Measurements from ENCODE around the gene C11orf68.
A peak's percentile ranks its signal among the peaks of the same experiment; 100 is the strongest.

C11orf68 gene

GRCh38 chr11:65931773-65932557 lies 13.1 kb upstream of the C11orf68 start:
- DNase-seq: no peak
- Mint-ChIP-seq H3K4me1 (peaks cover 49% of the 10 kb centered on the region), H3K9me3 (no peaks in the 10 kb centered on the region), H3K36me3 (peaks cover 4% of the 10 kb centered on the region), H3K27me3 (no peaks in the 10 kb centered on the region), H3K4me3 (no peak overlapping the region), H3K27ac (no peak overlapping the region)
- CTCF ChIA-PET: interaction anchor here (1.1 to 3.9 kb wide), 4 partner anchors 10 to 73 kb away, joined by 3 to 21 read pairs (median 6); partner anchors contain the start of gene FIBP

- Mint-ChIP-seq H3K36me3 (peaks cover 6% of the 10 kb centered on the region), H3K9me3 (no peaks in the 10 kb centered on the region), H3K4me3 (peak overlapping the region; percentile 65), H3K27ac (peak overlapping the region; percentile 98), H3K27me3 (no peaks in the 10 kb centered on the region), H3K4me1 (peaks cover 56% of the 10 kb centered on the region)
- no peak for DNase-seq
- CTCF ChIA-PET: interaction anchor here (0.7 to 2.6 kb wide), 4 partner anchors 11 to 43 kb away, joined by 3 to 10 read pairs (median 6); partner anchors contain the start of genes CCDC85B and FIBP
Measured at GRCh38 chr11:65928667-65929066, 9.8 kb upstream of the C11orf68 start.

DNA sequence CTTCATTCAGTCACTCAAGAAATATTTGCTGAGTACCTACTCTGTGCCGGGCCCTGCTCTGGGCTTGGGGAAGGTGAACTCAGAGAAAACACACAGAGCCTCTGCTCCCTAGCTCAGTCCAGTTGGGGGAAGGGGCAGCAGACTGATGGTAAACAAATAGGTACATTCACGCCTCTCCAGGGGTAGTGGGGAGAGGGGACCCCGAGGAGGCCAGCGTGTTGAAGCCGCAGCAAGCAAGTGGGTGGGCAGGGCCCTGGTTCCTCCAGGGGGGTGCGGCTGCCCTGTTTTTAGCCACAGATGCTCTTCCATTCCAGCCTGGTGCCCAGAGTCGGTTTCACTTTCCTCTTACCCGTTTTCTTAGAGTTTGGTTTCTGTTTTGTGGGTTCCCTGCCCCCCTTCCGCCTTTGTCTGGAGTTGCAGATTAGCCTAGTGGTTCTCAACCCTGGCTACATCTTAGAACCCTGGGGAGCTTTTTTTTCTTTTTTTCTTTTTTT lies 9.1 kb upstream of the C11orf68 start:
- CTCF ChIA-PET: interaction anchor here (0.7 to 2.6 kb wide), 6 partner anchors 10 to 43 kb away, joined by 3 to 10 read pairs (median 3); partner anchors contain the start of genes CCDC85B and FIBP
- Mint-ChIP-seq H3K4me1 (peaks cover 60% of the 10 kb centered on the region), H3K9me3 (no peaks in the 10 kb centered on the region), H3K27ac (peak overlapping the region; percentile 98), H3K36me3 (peaks cover 11% of the 10 kb centered on the region), H3K27me3 (no peaks in the 10 kb centered on the region), H3K4me3 (peak overlapping the region; percentile 65)
- DNase-seq: peak; percentile 92

GRCh38 chr11:65925397-65925796 lies 6.5 kb upstream of the C11orf68 start:
- CTCF ChIA-PET: no interaction called here
- peak overlapping the region; percentile 15 for H3K27ac Mint-ChIP-seq
- H3K4me3 Mint-ChIP-seq: no peak overlapping the region
- H3K27me3 Mint-ChIP-seq: no peaks in the 10 kb centered on the region
- peaks cover 59% of the 10 kb centered on the region for H3K4me1 Mint-ChIP-seq
- H3K36me3 Mint-ChIP-seq: peaks cover 24% of the 10 kb centered on the region
- no peak for DNase-seq
- H3K9me3 Mint-ChIP-seq: no peaks in the 10 kb centered on the region

DNA sequence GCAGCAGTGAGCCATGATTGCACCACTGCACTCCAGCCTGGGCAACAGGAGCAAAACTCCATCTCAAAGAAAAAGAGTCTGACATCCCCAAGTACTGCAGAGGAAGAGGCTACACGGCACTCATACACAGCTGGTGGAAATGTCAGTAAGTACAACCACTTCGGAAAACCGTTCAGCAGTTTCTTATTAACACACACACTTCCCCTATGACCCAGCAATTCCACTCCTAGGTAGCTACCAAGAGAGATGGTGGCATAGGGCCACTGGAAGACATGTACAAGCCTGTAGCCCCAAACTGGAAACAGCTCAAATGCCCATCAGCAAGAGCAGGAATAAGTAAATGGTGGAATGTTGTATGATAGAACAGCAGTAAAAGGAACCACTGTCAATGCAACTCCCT lies 3.7 kb upstream of the C11orf68 start:
- Mint-ChIP-seq H3K4me1 (peaks cover 46% of the 10 kb centered on the region), H3K36me3 (peaks cover 30% of the 10 kb centered on the region), H3K9me3 (no peaks in the 10 kb centered on the region), H3K27me3 (no peaks in the 10 kb centered on the region), H3K4me3 (peak overlapping the region; percentile 38), H3K27ac (peak overlapping the region; percentile 69)
- no peak for DNase-seq
- CTCF ChIA-PET: interaction anchor here (1.0 to 2.3 kb wide), 3 partner anchors 38 to 211 kb away, joined by 3 to 10 read pairs (median 3); partner anchors contain the start of gene KAT5

- H3K27me3 Mint-ChIP-seq: no peaks in the 10 kb centered on the region
- CTCF ChIA-PET: interaction anchor here (1.1 to 2.3 kb wide), 2 partner anchors 37 to 67 kb away, joined by 3 to 10 read pairs; no protein-coding TSS in a partner anchor
- H3K4me1 Mint-ChIP-seq: peaks cover 44% of the 10 kb centered on the region
- H3K36me3 Mint-ChIP-seq: peaks cover 33% of the 10 kb centered on the region
- peak overlapping the region; percentile 38 for H3K4me3 Mint-ChIP-seq
- no peaks in the 10 kb centered on the region for H3K9me3 Mint-ChIP-seq
- H3K27ac Mint-ChIP-seq: peak overlapping the region; percentile 33
- DNase-seq: no peak
Measured at GRCh38 chr11:65921876-65922275, 3.0 kb upstream of the C11orf68 start.

GRCh38 chr11:65921033-65921555 lies 2.2 kb upstream of the C11orf68 start:
- H3K27ac Mint-ChIP-seq: no peak overlapping the region
- peaks cover 39% of the 10 kb centered on the region for H3K36me3 Mint-ChIP-seq
- H3K4me3 Mint-ChIP-seq: peak overlapping the region; percentile 93
- H3K4me1 Mint-ChIP-seq: peaks cover 46% of the 10 kb centered on the region
- no peak for DNase-seq
- no peaks in the 10 kb centered on the region for H3K9me3 Mint-ChIP-seq
- CTCF ChIA-PET: interaction anchor here (0.8 to 1.7 kb wide), 2 partner anchors 32 to 36 kb away, joined by 4 to 7 read pairs; partner anchors contain the start of gene FIBP
- H3K27me3 Mint-ChIP-seq: no peaks in the 10 kb centered on the region

DNA sequence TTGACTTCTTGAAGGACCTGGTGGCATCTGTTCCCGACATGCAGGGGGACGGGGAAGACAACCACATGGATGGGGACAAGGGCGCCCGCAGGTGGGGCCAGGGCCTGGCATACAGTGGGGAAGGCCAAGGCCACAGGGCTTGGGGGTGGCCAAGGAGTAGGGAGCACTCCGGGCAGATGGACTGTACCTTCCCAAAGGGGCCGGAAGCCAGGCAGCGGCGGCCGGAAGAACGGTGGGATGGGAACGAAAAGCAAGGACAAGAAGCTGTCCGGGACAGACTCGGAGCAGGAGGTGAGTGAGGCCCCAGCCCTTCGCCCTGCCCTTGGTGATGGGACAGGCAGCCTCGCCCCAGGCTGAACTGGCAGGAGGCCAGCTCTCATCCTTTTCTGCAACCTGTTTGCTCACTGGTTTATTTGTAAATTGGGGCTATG lies 1.5 kb upstream of the C11orf68 start:
- no peaks in the 10 kb centered on the region for H3K9me3 Mint-ChIP-seq
- H3K36me3 Mint-ChIP-seq: peaks cover 39% of the 10 kb centered on the region
- no peak for DNase-seq
- H3K27ac Mint-ChIP-seq: peak overlapping the region; percentile 37
- peak overlapping the region; percentile 93 for H3K4me3 Mint-ChIP-seq
- H3K4me1 Mint-ChIP-seq: peaks cover 50% of the 10 kb centered on the region
- CTCF ChIA-PET: interaction anchor here (0.8 to 1.7 kb wide), 2 partner anchors 32 to 35 kb away, joined by 4 to 7 read pairs; partner anchors contain the start of gene FIBP
- H3K27me3 Mint-ChIP-seq: no peaks in the 10 kb centered on the region

DNA sequence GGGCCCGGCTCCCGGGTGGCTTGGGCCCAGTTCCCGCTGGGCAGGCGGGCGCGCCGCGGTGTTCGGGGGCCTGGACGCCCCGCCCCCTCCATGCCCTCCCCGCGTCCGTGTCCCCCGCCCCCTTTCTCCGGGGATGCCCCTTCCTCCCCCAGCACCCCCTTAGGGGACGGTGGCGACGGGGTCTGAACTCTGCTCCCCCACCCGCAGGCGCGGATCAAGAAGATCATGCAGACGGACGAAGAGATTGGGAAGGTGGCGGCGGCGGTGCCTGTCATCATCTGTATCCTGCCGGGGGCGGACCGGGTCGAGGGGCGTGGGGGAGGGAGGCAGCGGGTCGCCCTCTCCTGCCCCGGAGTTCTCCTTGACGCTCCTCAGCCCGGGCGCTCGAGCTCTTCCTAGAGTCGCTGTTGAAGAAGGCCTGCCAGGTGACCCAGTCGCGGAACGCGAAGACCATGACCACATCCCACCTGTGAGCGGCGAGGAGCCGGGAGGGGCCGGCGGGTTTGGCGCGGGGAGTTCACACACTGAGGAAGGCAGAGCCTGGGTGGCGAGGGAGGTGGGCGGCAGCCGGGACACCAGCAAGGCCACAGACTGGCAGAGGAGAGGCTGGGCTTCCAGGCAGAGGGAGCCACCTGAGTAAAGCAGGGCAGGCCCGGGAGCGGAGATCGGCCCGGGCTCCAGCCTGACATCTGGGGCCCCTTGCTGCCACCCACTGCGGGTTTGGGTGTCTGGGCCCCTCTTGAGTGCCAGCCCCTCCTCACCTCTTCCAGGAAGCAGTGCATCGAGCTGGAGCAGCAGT lies 910 bp upstream of the C11orf68 start:
- H3K27me3 Mint-ChIP-seq: no peaks in the 10 kb centered on the region
- H3K4me1 Mint-ChIP-seq: peaks cover 55% of the 10 kb centered on the region
- DNase-seq: peak; percentile 79
- H3K27ac Mint-ChIP-seq: peak overlapping the region; percentile 91
- CTCF ChIA-PET: interaction anchor here (0.8 to 1.7 kb wide), 2 partner anchors 31 to 35 kb away, joined by 4 to 7 read pairs; partner anchors contain the start of gene FIBP
- peak overlapping the region; percentile 93 for H3K4me3 Mint-ChIP-seq
- H3K9me3 Mint-ChIP-seq: no peaks in the 10 kb centered on the region
- peaks cover 44% of the 10 kb centered on the region for H3K36me3 Mint-ChIP-seq

DNA sequence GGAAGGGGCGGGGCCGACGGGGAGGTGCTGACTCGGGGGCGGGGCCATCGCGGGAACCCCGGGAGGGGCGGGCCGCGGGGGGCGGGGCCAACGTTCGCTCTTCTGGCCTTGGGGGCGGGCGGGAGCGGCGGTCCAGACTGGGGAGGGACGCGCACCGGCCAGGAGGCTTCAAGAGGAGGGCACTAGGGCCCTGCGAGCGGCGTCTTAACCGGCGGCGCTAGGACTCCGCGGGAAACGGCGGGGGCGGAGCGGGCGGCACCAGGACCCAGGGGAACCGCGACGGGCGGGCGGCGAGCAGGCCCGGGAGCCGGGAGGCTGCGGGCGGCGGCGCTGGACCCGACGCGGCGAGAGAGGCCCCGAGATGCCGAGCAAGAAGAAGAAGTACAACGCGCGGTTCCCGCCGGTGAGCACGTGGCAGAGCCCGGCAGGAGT lies 295 bp upstream of the C11orf68 start, which contains the start of gene DRAP1:
Gene DRAP1, plus strand, starts transcription at position 286 of the 432 bp plus-strand sequence. Its CDS starts 76 bp downstream, at position 362.
- CTCF ChIA-PET: interaction anchor here (1.2 to 1.7 kb wide), 3 partner anchors 31 to 34 kb away, joined by 5 to 7 read pairs (median 5); partner anchors contain the start of gene FIBP
- Mint-ChIP-seq H3K27ac (peak within 1 kb of the TSS; percentile 92), H3K4me3 (peak within 1 kb of the TSS; percentile 93), H3K4me1 (peaks cover 55% of the 10 kb centered on the region), H3K36me3 (peaks cover 42% of the 10 kb centered on the region), H3K9me3 (no peaks in the 10 kb centered on the region), H3K27me3 (no peaks in the 10 kb centered on the region)
- DNase-seq: peak; percentile 99

DNA sequence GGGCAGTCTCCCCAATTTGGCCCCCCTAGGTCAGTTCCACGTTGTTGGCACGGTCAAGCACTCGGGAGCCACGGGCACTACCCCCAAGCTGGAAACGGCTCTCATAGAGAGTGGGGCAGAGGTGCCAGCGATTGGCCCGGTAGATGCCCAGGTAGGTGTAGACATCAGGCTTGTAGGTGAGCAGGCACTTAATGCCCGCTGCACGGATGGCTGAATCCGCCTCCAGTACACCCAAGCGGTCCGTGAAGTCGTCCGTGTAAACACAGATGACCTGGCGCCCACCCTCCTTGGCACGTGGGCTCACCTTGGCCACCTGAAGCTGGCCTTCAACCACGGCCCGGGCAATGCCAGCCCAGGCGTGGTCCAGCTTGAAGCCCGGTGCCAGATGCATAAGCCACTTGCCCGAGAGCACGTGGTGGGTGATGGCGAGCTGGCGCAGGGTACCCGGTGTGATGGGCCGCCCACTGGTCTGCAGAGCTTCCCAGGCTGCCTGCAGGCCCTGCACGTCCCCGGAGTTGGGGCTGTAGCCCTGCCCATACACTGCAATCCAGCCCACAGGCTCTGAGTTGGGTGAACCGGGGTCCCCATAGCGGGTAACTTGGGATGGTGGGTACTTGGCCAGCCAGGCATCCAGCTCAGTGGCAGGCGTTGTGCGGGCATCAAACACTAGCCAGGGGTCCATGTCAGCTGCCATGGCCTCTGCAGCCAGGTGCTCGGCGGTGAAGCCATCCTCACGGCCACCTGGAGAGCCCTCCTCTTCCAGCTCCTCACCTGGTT lies 1.2 kb downstream of the C11orf68 start:
- H3K27me3 Mint-ChIP-seq: peaks cover 4% of the 10 kb centered on the region
- peaks cover 47% of the 10 kb centered on the region for H3K4me1 Mint-ChIP-seq
- H3K36me3 Mint-ChIP-seq: peaks cover 33% of the 10 kb centered on the region
- H3K4me3 Mint-ChIP-seq: peak overlapping the region; percentile 93
- no peak for DNase-seq
- H3K9me3 Mint-ChIP-seq: no peaks in the 10 kb centered on the region
- CTCF ChIA-PET: interaction anchor here (0.9 to 1.4 kb wide), 5 partner anchors 11 to 33 kb away, joined by 3 to 5 read pairs (median 4); partner anchors contain the start of gene FIBP
- peak overlapping the region; percentile 92 for H3K27ac Mint-ChIP-seq

DNA sequence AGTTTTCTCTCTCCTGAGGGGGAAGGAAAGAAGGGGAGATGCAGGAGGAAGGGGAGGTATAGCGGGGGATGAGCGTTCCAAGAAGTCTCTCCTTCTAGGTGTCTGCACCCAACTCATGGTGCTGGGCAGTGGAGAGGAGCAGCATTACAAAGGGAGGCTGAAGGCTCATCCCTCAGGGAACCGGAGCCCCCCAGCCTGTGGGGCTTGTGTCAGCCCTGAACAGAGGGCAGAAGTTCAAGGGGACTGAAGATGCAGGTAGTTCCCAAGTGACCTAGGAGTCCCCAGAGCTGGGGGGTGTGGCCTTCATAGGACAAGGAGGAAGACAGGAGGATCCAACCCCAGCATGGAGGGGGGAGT lies 1.8 kb downstream of the C11orf68 start:
- Mint-ChIP-seq H3K27me3 (peaks cover 5% of the 10 kb centered on the region), H3K36me3 (peaks cover 27% of the 10 kb centered on the region), H3K27ac (peak overlapping the region; percentile 77), H3K9me3 (no peaks in the 10 kb centered on the region), H3K4me1 (peaks cover 41% of the 10 kb centered on the region), H3K4me3 (peak overlapping the region; percentile 93)
- no peak for DNase-seq
- CTCF ChIA-PET: interaction anchor here (0.6 to 1.0 kb wide), 2 partner anchors 11 to 66 kb away, joined by 3 read pairs; no protein-coding TSS in a partner anchor

DNA sequence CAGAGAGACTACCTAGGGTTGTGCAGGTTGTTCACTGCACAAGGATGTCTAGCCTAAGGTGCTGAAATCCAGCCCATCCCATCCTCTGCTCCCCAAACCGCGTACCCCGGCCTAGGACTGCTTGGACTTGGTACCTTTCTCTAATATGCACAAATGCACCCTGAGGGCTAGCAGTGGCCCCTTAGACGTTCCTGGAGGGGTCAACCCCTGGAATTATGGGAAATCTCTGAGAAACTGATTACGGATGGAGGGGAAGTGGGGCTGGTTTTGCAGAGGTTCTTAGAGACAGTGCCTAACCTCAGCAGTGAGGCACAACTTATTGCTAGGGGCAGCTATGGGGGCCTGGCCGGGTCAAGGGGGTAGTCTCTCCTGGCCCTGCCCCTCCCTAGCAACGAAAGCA lies 2.5 kb downstream of the C11orf68 start:
- Mint-ChIP-seq H3K27me3 (peaks cover 12% of the 10 kb centered on the region), H3K9me3 (no peaks in the 10 kb centered on the region), H3K36me3 (peaks cover 24% of the 10 kb centered on the region), H3K4me3 (peak overlapping the region; percentile 93), H3K27ac (no peak overlapping the region), H3K4me1 (peaks cover 38% of the 10 kb centered on the region)
- no peak for DNase-seq
- CTCF ChIA-PET: interaction anchor here (0.6 to 2.4 kb wide), 3 partner anchors 26 to 67 kb away, joined by 3 to 7 read pairs (median 3); partner anchors contain the start of gene CCDC85B
